Neuronal stem cell (in vitro differentiated cells): ENCODE data around the gene PRDM15.

Experiments used
- DNase-seq: peaks from one replicate; pipeline ENCODE4 v3.0.0-alpha.2; 2013; ENCODE audit warnings: low spot score
- H2AFZ ChIP-seq: one replicate; pipeline ENCODE4 v1.6.1; 2013; ENCODE audit warnings: mild to moderate bottlenecking, low read length, inconsistent platforms
- H2AK5ac ChIP-seq: 2 replicates; pipeline ENCODE4 v1.6.1; 2013; ENCODE audit warnings: low read depth, mild to moderate bottlenecking, inconsistent platforms, low read length, moderate library complexity, mixed read lengths
- H2BK120ac ChIP-seq: 2 replicates; pipeline ENCODE4 v1.6.1; 2013; ENCODE audit warnings: low read depth, mild to moderate bottlenecking, inconsistent platforms, low read length, moderate library complexity, mixed read lengths
- H2BK12ac ChIP-seq: one replicate; pipeline ENCODE4 v1.6.1; 2013; ENCODE audit warnings: low read length, inconsistent platforms
- H2BK15ac ChIP-seq: 2 replicates; pipeline ENCODE4 v1.6.1; 2013; ENCODE audit warnings: mild to moderate bottlenecking, low read length, inconsistent platforms, mixed read lengths
- H2BK5ac ChIP-seq: one replicate; pipeline ENCODE4 v1.6.1; 2013; ENCODE audit warnings: inconsistent platforms, mild to moderate bottlenecking, low read length, moderate library complexity
- H3K14ac ChIP-seq: one replicate; pipeline ENCODE4 v1.6.1; 2013; ENCODE audit warnings: low read length, inconsistent platforms
- H3K18ac ChIP-seq: 2 replicates; pipeline ENCODE4 v1.6.1; 2013; ENCODE audit warnings: low read length, inconsistent platforms
- H3K23ac ChIP-seq: 2 replicates; pipeline ENCODE4 v1.6.1; 2013; ENCODE audit warnings: low read depth, mild to moderate bottlenecking, mixed read lengths, low read length, inconsistent platforms; ENCODE audit not compliant: poor library complexity
- H3K27ac ChIP-seq: replicated peaks from 3 replicates; pipeline ENCODE4 v1.5.1; 2013; ENCODE audit warnings: low read length, inconsistent platforms
- H3K27me3 ChIP-seq, 3 experiments: 2 replicates each; pipeline ENCODE4 v1.6.1; 2013; ENCODE audit warnings: low read length in 3 of 3, mild to moderate bottlenecking in 2 of 3, inconsistent platforms in 1 of 3, low read depth in 1 of 3, mixed read lengths in 1 of 3, moderate library complexity in 1 of 3; ENCODE audit not compliant: control insufficient read depth in 3 of 3, insufficient read depth in 3 of 3
- H3K36me3 ChIP-seq, 2 donors: replicated peaks in 1 of 2; 2 replicates each; pipeline ENCODE4 v1.6.1; 2013; ENCODE audit warnings: low read length in 2 of 2; ENCODE audit not compliant: control insufficient read depth in 2 of 2, insufficient read depth in 2 of 2
- H3K4ac ChIP-seq: 2 replicates; pipeline ENCODE4 v1.6.1; 2013; ENCODE audit warnings: inconsistent platforms, mild to moderate bottlenecking, low read length, moderate library complexity
- H3K4me1 ChIP-seq, 2 donors: 1 replicate in 1 of 2; 2 replicates in 1 of 2; pipeline ENCODE4 v1.6.1; 2013; ENCODE audit warnings: low read length in 2 of 2, low read depth in 1 of 2; ENCODE audit not compliant: control insufficient read depth in 2 of 2, insufficient read depth in 1 of 2
- H3K4me2 ChIP-seq: one replicate; pipeline ENCODE4 v1.6.1; 2013; ENCODE audit warnings: mild to moderate bottlenecking, low read length, inconsistent platforms; ENCODE audit not compliant: insufficient read depth, poor library complexity, severe bottlenecking
- H3K4me3 ChIP-seq, 2 donors: 2 replicates each; pipeline ENCODE4 v1.5.1; 2013; ENCODE audit warnings: low read length in 2 of 2, mild to moderate bottlenecking in 2 of 2, inconsistent platforms in 1 of 2, moderate library complexity in 1 of 2
- H3K79me1 ChIP-seq: one replicate; pipeline ENCODE4 v1.6.1; 2013; ENCODE audit warnings: low read depth, mild to moderate bottlenecking, inconsistent platforms, low read length, moderate library complexity
- H3K9ac ChIP-seq: one replicate; pipeline ENCODE4 v1.6.1; 2013; ENCODE audit warnings: mild to moderate bottlenecking, low read depth, low read length, inconsistent platforms; ENCODE audit not compliant: poor library complexity
- H3K9me3 ChIP-seq, 2 donors: replicated peaks in 1 of 2; 2 replicates each; pipeline versions ENCODE3 to v1.6.1; 2013; ENCODE audit warnings: low read length in 2 of 2, mild to moderate bottlenecking in 2 of 2, inconsistent platforms in 1 of 2, low read depth in 1 of 2, mixed read lengths in 1 of 2, moderate library complexity in 1 of 2; ENCODE audit not compliant: control insufficient read depth in 2 of 2, insufficient read depth in 1 of 2
- H4K8ac ChIP-seq: one replicate; pipeline ENCODE4 v1.6.1; 2013; ENCODE audit warnings: low read depth, mild to moderate bottlenecking, inconsistent platforms, low read length, moderate library complexity
- H4K91ac ChIP-seq: one replicate; pipeline ENCODE4 v1.6.1; 2013; ENCODE audit warnings: low read length, low read depth, mild to moderate bottlenecking, inconsistent platforms; ENCODE audit not compliant: poor library complexity
- WGBS, 2 donors: extraction: QIAGEN DNeasy Blood & Tissue Kit; methylation state at CpG; one replicate each; pipeline ENCODE4 v1.1.7; 2013; ENCODE audit warnings: missing lambda C conversion rate in 2 of 2, mixed read lengths in 1 of 2; ENCODE audit not compliant: insufficient read length in 2 of 2, insufficient replicate concordance in 1 of 2; ENCODE audit errors: extremely low coverage in 2 of 2; 5-methylcytosine and 5-hydroxymethylcytosine counted together

The PRDM15 gene

DNA sequence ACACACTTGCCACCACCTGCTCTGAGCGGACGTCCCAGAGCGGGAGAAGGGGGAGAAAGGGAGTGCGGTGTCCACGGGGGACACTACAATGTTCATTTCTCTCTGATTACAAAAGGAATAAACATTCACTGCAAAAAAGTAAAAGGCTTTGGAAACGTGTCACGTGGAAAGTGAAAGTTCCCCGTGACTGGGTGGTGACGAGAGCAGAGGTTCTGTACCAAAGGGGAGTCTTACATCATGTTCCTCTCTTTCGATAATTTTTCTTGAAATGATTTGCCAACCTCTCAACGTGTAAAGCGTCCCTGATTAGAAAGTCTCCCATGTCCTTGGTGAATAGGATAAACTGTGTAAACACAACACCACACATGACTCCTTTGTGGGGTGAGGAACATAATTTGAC lies 22.0 kb upstream of the PRDM15 start:
- H4K91ac ChIP-seq = no peak overlapping the region
- no peaks in the 10 kb centered on the region for H3K9me3 ChIP-seq
- WGBS, 2 donors = no CpG with 5 or more reads among the region's 12 CpGs
- H3K14ac ChIP-seq = no peak overlapping the region
- H2AK5ac ChIP-seq = no peak overlapping the region
- no peaks in the 10 kb centered on the region for H3K79me1 ChIP-seq
- H3K27me3 ChIP-seq = no peaks in the 10 kb centered on the region
- H3K4me3 ChIP-seq = no peak overlapping the region
- no peak overlapping the region for H2BK12ac ChIP-seq
- H3K36me3 ChIP-seq = peaks cover 0 to 18% of the 10 kb centered on the region in 2 donors
- H2AFZ ChIP-seq = no peak overlapping the region
- H3K18ac ChIP-seq = no peak overlapping the region
- H3K23ac ChIP-seq = no peak overlapping the region
- H2BK120ac ChIP-seq = no peak overlapping the region
- DNase-seq = no peak
- H2BK15ac ChIP-seq = no peak overlapping the region
- no peak overlapping the region for H4K8ac ChIP-seq
- H3K4me1 ChIP-seq = peaks cover 6 to 19% of the 10 kb centered on the region in 2 donors
- H3K4me2 ChIP-seq = no peak overlapping the region
- no peak overlapping the region for H3K9ac ChIP-seq
- no peak overlapping the region for H2BK5ac ChIP-seq
- H3K27ac ChIP-seq = no peak overlapping the region
- no peak overlapping the region for H3K4ac ChIP-seq

- no peak overlapping the region for H2BK120ac ChIP-seq
- WGBS, 2 donors = no CpG with 5 or more reads among the region's 6 CpGs
- H3K4me2 ChIP-seq = no peak overlapping the region
- no peak overlapping the region for H3K4me3 ChIP-seq
- H4K91ac ChIP-seq = no peak overlapping the region
- H4K8ac ChIP-seq = no peak overlapping the region
- H3K23ac ChIP-seq = no peak overlapping the region
- H2BK12ac ChIP-seq = no peak overlapping the region
- peaks cover 0 to 19% of the 10 kb centered on the region in 2 donors for H3K36me3 ChIP-seq
- no peak overlapping the region for H2BK15ac ChIP-seq
- H2AFZ ChIP-seq = no peak overlapping the region
- no peak for DNase-seq
- peaks cover 6 to 22% of the 10 kb centered on the region in 2 donors for H3K4me1 ChIP-seq
- no peak overlapping the region for H3K4ac ChIP-seq
- no peaks in the 10 kb centered on the region for H3K27me3 ChIP-seq
- no peak overlapping the region for H3K27ac ChIP-seq
- H3K9me3 ChIP-seq = no peaks in the 10 kb centered on the region
- no peak overlapping the region for H3K9ac ChIP-seq
- H3K14ac ChIP-seq = no peak overlapping the region
- no peaks in the 10 kb centered on the region for H3K79me1 ChIP-seq
- H2AK5ac ChIP-seq = no peak overlapping the region
- H3K18ac ChIP-seq = no peak overlapping the region
- H2BK5ac ChIP-seq = no peak overlapping the region
These were observed 21.3 kb upstream of the PRDM15 start for GRCh38 chr21:41900401-41900800.

DNA sequence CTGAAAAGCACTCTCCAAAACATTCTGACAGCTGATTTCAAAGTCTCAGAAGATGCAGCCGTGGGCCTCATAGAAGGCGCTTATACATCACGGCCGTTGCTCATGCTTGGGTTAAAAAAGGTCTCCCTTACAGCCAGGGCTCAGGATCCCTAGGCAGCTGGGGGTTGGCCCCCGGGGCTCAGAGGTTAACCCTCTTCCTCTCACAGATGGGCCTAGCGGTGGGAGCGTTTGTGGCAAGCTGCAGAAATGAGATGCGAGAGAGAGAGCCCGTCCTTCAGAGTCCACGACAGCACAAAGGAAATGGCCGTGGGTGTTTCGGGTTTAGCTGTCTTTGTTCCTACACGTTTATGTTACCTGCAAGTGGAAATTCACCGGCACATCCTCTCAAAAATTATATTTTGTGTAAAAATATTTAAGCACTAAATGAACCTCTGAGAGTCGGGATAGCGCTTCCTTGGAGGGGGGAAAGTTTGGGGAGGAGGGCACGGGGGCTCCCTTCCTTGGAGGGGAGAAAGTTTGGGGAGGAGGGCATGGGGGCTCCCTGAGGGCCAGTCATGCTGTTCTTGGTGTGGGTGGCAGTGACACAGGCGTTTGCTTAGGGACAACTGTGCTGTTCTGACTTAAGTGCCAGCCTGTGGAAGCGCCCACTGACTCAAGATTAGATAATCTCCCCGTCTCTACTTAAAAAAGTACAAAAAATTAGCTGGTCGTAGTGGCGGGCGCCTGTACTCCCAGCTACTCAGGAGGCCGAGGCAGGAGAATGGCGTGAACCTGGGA lies 20.5 kb upstream of the PRDM15 start:
- Histone ChIP-seq H3K4me3 (no peak overlapping the region), H4K91ac (no peak overlapping the region), H2AK5ac (no peak overlapping the region), H3K27ac (no peak overlapping the region), H2BK120ac (no peak overlapping the region), H3K4me1 (peaks cover 6 to 26% of the 10 kb centered on the region in 2 donors), H4K8ac (no peak overlapping the region), H3K36me3 (peaks cover 0 to 19% of the 10 kb centered on the region in 2 donors), H2BK5ac (no peak overlapping the region), H3K9ac (no peak overlapping the region), H3K4me2 (no peak overlapping the region), H3K9me3 (no peaks in the 10 kb centered on the region), H2BK15ac (no peak overlapping the region), H3K4ac (no peak overlapping the region), H3K14ac (no peak overlapping the region), H2BK12ac (no peak overlapping the region), H3K27me3 (no peaks in the 10 kb centered on the region), H3K23ac (no peak overlapping the region), H2AFZ (no peak overlapping the region), H3K18ac (no peak overlapping the region), H3K79me1 (no peaks in the 10 kb centered on the region)
- WGBS, 2 donors = no CpG with 5 or more reads among the region's 25 CpGs
- no peak for DNase-seq

GRCh38 chr21:41898998-41899397 lies 19.9 kb upstream of the PRDM15 start:
- no peak overlapping the region for H2BK5ac ChIP-seq
- H3K23ac ChIP-seq = no peak overlapping the region
- H3K18ac ChIP-seq = peak overlapping the region; percentile 54
- H2BK15ac ChIP-seq = no peak overlapping the region
- no peak overlapping the region for H3K27ac ChIP-seq
- no peak overlapping the region for H3K4me3 ChIP-seq
- no peaks in the 10 kb centered on the region for H3K27me3 ChIP-seq
- no peak overlapping the region for H2AFZ ChIP-seq
- H4K91ac ChIP-seq = no peak overlapping the region
- H3K79me1 ChIP-seq = no peaks in the 10 kb centered on the region
- peaks cover 6 to 27% of the 10 kb centered on the region in 2 donors for H3K4me1 ChIP-seq
- peak overlapping the region; percentile 67 for H3K14ac ChIP-seq
- H2AK5ac ChIP-seq = peak overlapping the region; percentile 48
- H2BK120ac ChIP-seq = no peak overlapping the region
- H3K4ac ChIP-seq = no peak overlapping the region
- no peak overlapping the region for H4K8ac ChIP-seq
- H3K36me3 ChIP-seq = peaks cover 0 to 19% of the 10 kb centered on the region in 2 donors
- no CpG with 5 or more reads among the region's 17 CpGs for WGBS, 2 donors
- H3K9me3 ChIP-seq = no peaks in the 10 kb centered on the region
- DNase-seq = no peak
- H3K4me2 ChIP-seq = no peak overlapping the region
- H2BK12ac ChIP-seq = peak overlapping the region; percentile 43
- H3K9ac ChIP-seq = no peak overlapping the region
